DLD1 (cell line): ENCODE data around the gene RBM33.

Source experiments
- in situ Hi-C: cut with HindIII; loops from 2 replicates; pipeline ENCODE4 v1.10.0; 2017; ENCODE audit warnings: low sequenced_read_pairs

The RBM33 gene

DNA sequence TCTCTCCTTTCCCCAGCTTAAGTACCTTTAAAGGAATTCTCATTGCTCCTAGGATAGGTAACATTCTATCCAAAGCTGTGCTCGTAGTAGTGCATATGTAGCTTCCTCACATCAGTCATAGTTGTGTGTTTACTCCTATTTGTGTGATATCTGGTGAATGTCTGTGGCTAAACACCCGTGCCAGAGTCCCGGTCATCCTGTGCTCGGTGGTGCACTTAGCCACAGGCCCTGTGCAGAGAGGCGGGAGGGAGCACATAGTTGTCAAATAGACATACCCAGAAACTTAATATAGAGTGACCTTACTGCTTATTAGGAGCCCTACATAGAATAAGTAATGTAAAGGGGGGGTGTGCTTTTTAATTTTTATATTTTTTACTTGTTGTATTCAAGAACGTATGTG lies 76.6 kb downstream of the RBM33 start:
- in situ Hi-C loops: no loop called here

DNA sequence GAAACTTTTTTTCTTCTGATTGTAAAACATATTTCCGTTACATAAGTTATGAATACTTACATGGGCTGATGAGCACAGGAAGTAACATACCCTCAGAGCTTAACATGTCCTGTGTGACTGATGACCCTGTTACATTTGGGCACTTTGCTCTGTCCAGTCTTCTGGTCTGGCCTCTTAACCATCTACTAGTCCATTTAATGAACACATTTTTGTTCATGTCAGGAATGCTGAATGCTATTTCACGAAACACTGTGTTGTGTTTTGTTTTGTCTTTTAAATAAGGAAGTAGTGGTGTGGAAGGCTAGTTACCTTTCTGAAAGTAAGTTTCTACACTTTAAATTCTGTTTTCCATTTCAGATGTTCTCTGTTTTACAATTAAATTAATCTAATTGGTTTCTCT lies 77.7 kb downstream of the RBM33 start:
- in situ Hi-C loops: no loop called here

DNA sequence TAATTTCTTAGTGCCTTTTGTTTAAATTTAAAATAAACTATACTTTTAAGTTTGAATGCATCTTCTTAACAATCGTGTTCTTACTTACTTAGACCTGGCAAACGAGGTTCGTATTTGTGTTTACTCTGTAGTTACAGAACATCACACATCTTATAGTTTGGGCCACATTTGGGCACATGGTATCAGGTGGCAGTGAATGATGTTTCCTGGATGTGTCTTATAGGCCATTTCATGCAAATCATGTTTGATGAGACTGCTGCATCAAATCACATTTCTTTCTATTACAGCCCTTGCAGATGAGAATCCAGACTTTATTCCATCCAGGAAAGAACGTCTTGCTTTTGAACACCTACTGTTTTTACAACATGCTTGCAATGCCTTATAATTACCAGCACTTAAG lies 78.5 kb downstream of the RBM33 start:
- in situ Hi-C loops: no loop called here

DNA sequence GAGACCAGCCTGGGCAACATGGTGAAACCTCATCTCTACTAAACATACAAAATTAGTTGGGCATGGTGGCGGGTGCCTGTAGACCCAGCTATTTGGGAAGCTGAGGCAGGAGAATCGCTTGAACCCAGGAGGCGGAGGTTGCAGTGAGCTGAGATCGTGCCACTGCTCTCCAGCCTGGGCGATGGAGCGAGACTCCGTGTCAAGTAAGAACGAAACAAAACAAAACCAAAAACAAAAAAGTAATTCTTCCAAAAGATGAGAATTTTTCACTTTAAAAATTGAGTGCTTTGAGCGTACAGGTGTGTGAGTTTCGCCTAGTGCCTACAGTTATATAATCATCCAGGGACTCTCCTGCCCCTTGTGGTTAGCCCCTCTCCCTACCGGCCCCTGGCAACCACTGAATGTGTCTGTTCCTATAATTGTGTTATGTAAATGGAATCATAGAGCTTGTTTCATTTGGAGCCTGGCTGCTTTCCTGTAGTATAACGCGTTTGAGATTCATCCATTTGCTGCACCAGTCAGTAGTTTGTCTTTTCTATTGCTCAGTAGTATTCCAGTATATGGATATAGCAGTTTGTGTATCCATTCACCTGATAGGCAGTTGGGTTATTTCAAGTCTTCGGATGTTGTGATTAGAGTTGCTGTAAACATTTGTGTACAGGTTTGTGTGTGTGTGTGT lies 80.0 kb downstream of the RBM33 start:
- in situ Hi-C loops: no loop called here

DNA sequence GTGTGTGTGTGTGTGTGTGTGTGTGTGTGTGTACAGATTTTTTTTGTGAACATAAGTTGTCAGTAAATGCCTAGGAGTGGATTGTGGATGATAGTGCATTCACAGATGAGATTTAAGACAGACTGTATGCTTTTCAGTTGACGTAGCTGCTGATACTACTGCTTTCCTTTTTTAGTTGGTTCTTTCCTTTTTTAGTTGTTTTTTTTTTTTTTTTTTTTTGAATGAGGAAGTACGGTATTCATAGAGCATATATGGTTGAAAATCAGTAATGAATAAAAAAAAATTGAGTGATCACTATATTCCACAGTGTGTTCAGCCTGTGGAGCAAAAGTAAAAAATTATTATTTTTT lies 80.5 kb downstream of the RBM33 start:
- in situ Hi-C loops: no loop called here

DNA sequence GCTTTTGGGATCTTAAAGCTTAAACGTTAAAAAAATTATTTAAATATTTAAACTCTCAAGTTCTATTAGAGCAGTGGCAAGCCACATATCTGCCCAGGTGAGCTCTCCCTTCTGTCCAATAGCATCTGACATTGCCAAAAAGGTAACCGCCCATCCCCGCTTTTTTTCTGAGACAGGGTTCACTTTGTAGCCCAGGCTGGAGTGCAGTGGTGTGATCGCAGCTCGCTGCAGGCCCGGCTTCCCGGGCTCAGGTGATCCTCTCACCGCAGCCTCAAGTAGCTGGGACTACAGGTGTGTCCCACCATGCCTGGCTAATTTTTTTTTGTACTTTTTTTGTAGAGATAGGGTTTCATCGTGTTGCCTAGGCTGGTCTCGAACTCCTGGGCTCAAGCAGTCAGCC lies 83.2 kb downstream of the RBM33 start:
- in situ Hi-C loops: no loop called here

DNA sequence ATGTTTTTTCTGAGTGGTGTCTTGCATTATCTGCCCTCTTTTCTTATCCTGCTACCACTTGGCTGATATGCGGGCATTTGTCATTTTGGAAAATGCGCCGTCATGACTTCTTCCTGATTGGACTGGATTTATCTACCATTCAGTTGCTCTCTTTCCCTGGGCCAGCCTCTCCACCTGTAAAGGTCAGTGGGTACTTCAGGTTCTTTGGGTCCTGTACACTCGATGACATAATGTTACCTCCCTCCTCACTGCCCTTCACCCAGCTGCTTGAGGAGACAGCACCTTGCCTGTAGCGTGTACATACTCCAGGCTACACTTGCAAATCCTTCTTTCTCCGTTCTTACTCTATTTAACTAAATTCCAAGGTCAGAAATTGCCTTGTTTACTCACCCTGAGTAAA lies 83.7 kb downstream of the RBM33 start:
- in situ Hi-C loops: no loop called here

DNA sequence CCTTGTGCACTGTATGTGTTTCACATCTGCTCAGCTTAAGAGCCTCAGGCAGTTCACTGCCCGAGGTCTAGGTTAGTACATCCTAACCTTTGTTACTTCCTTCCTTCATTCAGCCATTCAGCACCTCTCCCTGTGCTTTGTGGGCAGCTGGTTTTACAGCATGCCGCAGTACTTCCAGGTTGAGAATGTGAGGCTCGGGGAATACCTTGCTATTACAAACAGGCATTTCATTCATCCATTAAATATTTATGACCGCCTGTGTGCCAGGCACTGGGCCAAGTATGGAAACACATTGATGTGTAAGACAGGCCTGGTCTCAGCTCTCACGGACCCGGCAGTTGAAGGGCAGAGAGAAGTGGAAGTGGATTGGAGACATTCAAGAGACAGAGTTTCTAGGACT lies 85.4 kb downstream of the RBM33 start:
- in situ Hi-C loops: no loop called here

DNA sequence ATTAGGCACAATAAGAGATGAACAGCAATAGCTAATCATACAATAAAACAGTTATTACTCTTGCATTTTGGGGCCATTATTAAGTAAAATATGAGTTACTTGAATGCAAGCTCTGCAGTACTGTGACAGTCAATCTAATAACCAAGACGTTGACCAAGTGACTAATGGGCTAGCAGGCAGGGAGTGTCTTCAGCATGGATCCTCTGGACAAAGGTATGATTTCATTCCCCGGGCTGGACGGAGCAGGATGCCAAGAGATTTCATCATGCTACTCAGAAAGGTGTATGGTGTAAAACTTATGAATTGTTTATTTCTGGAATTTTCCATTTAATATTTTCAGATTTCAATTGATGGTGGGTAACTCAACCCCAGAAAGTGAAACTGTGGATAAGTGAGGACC lies 86.9 kb downstream of the RBM33 start:
- in situ Hi-C loops: no loop called here

DNA sequence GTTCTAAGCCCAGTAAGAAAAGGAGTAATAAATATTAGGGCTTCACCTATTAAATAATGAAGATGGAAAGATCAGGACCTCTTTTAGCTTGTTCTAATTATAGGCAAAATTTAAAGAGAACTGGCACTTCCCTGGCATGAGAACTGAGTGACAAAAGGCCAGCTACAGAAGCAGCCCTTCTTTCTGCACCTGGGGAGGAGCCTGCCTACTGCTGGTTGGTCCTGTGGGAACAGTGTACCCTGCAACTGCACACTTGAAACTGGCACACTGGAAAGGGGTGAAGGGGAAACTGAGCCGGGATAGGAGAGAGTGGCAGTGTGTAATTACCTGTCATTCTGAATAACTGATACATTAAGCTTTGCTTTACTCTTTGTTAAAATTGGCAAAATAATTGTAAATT lies 87.4 kb downstream of the RBM33 start:
- in situ Hi-C loops: no loop called here

DNA sequence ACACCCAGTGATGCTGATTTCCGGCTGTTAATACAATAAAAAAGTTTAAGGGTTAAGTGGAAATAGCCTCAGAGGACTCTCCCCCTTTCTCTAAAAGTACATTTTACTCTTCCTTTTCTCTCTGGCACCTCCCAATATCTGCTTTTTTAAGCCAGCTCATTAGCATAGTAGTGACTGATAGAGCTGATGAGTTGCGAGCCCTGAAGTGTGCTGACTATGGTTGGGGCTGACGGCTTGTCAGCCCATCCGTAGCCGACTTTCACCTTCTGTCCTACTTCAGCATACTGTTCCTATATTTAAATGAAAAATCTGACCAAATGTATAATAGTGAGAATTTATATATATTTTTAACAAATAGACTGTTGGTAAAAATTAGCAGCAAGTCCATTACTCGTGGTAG lies 87.8 kb downstream of the RBM33 start:
- in situ Hi-C loops: no loop called here

DNA sequence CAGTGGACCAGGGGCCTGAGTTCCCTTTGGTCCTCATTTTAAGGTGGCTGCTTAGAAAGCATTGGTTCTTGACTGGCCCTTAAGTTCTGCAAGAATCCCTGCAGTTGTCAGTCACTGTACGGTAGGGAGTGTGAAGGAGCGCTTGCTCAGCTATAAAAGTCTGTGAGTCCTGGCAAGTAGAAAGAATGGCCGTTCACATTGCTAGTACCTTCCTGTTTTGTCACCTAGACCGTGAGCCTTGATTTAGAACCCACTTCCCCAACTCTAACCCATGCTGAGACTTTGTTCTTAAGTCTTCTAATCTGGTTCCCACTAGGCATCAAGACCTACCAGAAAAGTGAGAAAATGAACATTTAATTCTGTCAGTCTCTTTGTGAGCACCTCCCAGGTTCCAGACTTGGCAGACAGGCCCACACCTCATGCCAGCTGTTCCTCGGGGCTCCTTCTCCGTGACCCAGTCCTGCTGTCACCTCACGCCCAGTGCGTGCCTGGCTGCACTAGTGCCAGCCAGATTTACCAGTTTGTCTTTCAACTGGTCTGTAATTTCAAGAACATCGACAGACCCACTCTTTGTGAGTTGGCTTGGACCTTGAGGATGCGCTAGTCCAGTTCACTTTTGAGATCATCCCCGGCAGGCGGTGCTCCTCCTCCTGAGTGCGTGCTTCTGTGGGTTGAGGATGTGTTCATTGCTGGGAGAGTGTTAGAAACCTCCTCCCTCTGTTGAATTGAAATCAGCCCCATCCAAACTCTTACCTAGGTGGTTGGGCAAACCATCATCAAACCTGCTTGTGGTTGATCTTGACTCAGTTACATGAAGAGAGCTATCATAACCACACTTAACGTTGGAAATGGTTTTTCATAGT lies 89.4 kb downstream of the RBM33 start:
- in situ Hi-C loops: no loop called here

DNA sequence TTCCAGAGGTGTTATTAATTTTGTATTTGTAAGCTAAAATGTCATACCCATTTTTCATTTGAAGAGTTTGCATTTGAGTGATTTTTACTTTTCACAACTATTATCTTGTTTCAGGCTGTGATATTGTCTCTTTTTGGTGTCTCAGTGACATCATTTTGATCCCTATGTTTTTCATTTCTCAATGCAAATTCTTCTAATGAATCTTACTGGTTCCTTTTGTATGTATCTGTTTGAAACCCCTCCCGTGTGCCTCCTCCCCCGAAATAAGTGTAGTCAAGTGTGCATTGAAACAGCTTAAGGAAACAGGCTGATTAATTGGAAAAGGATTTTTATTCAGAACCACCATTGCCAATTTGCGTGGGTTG lies 90.0 kb downstream of the RBM33 start:
- in situ Hi-C loops: no loop called here

DNA sequence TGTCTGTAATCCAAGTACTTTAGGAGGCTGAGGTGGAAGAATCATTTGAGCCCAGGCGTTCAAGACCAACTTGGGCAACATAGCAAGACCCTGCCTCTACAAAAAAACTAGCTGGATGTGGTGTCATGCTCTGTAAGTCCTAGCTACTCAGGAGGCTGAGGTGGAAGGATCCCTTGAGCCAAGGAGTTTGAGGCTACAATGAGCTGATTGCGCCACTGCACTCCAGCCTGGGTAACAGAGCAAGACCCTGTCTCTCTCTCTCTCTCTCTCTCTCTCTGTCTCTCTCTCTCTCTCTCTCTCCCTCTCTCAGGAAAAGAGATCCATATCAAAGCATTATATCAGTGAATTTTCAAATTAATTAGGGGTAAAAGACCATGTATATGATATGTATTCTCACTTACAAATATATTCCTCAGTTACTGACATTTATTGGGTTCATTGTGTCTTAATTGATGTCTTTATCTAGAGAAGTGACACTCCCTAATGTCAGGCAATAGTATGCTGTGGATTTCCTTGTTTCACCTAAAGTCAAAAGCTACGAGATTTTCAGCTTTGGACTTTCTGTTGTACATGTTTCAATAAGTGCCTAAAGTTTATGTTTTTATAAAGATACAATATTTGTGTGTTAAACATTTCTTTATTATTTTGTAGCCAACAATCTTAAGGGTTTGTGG lies 91.1 kb downstream of the RBM33 start:
- in situ Hi-C loops: no loop called here

DNA sequence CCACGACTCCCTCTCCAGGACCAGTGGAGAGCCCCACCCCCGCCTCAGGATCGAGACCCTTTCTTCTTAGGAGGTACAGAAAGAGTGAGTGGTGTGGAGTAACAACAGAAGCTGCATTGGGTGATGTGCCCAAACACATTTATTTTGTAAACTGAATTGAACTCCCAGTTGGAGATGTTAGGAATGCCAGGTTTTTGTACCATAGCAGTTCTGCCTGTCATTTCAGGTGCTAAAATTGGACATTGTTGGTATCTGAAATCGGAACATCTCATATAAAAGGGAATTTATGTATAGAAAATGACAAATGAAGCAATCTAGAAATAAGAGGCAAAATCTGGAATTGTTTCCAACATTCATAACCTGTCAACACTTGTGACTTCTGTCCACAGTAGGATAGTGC lies 93.1 kb downstream of the RBM33 start:
- in situ Hi-C loops: no loop called here

DNA sequence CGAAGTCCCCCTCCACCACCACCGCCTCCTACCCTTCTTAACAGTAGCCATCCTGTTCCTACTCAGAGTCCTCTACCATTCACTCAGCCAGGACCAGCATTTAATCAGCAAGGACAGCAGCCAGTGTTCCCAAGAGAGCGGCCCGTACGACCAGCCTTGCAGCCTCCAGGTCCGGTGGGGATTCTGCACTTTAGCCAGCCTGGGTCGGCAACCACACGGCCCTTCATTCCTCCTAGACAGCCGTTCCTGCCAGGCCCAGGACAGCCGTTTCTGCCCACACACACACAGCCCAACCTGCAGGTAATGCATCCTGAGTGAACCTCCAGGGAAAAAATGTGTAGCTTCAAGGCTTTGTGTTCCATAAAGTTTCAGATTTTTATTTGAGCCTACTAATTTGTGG lies 93.6 kb downstream of the RBM33 start:
- in situ Hi-C loops: no loop called here

DNA sequence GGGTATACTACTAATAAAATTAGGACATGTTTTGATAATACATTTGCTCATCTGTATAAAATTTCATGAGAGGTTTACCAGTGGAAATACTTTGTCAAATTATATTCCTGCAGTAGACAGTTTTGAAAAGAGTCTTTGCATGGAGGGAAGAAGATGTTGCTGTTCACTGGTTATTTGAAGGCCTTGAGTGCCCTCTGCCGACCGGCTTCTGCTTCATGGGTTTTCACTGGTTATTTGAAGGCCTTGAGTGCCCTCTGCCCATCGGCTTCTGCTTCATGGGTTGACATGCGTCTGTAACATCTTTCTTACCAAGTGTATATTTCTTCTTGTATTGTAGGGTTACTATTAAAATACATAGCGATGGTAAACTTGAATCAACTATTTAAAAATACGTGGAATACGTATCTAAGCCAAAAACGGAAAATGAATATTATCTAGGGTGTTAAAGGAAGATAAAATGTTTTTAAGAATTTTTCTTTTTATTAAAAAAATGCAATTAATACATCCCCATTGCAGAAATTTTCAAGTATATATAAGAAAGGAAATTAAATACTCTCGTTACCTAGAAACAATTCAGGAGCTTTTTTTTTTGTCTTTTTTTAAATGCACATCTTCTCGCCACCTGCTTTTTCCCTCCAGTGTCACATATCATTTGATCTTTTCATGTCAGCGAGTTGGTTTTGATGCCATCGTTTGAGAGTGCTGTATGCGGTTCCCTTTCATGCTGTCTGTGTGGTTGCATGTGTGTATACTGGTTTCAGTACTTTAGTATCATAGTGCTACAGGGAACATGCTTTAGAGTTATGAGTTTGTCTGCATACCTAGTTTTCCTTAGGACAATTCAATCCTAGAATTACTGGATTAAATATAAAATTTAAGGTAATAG lies 94.4 kb downstream of the RBM33 start:
- in situ Hi-C loops: no loop called here

DNA sequence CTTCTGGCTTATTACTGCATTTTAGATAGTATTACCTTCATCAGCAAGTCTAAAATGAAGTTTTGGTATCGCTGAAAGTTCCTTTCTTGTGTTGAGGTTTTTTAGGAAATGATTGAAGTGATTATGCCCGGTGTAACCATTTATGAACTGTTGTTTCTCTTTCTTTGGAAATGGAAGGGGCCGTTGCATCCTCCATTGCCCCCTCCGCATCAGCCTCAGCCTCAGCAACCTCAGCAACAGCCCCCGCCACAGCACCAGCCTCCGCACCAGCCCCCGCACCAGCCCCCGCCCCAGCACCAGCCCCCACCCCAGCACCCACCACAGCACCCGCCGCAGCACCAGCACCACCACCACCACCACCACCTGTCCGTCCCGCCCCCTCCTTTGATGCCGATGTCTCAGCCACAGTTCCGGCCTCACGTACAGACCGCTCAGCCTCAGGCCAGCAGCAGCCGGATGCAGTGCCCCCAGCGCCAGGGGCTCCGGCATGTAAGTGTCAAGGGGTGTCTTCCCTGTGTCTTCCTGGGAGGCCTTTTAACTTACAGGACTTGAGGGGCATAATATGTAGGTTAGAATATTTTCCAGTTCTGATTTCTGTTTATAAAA lies 95.2 kb downstream of the RBM33 start:
- in situ Hi-C loops: no loop called here

DNA sequence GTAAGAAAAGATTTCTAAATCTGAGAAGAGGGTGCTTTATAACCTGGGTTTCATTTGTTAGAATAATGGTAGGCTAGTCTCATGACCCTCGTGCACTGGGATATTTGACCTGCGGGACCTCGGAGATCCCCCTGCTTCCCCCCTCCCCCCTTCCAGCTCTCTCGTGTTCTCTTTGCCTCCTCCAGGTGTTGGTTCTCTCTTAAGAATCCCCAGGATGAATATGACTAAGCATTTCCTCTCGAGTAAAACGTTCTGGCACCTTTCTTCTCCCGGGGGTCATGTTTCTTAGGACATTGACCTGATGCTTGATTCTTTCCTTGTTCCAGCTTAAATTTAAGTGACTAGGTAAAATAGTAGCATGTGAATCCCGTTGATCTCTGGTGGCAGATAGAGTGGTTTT lies 96.6 kb downstream of the RBM33 start:
- in situ Hi-C loops: no loop called here

DNA sequence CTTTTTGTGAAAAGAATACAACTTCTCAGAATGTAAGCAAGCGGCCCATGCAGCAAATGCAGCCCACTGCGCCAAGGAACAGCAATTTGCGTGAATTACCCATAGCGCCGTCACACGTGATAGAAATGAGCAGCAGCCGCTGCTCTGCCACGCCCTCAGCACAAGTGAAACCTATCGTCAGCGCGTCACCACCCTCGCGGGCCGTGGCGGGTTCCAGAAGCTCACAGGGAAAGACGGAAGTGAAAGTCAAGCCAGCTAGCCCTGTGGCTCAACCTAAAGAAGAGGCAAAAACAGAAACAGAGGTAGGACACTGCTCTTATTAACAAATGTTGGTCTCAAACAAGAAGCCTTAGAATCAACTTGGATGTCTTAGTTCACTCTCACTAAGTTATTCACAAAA lies 97.3 kb downstream of the RBM33 start:
- in situ Hi-C loops: no loop called here

DNA sequence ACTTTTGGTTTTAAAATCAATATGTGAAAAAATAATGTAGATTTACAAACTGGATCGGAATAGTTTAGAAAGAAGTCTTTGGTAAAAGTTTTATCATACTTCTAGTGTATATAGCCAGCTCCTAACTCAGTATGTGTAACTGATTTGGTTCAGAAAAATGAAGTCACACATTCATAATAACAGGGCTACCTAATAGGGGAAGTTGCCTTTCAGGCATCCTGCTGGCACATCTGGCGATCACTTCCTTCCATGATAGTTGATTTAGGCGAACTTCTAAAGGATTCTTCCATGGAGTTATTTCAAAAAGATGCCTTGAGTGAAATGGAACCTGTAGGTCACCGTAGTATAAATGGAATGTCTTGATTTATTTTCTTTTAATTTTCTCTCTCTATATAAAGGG lies 98.7 kb downstream of the RBM33 start:
- in situ Hi-C loops: no loop called here
